Ascending aorta (tissue), 2 donors: ENCODE results near the gene MARCHF2. TPM values are rescaled to one million over a fixed set of nuclear protein-coding genes. Genes with fewer than 3 reads are reported as not detected.
A peak's percentile ranks its signal among the peaks of the same experiment; 100 is the strongest.
"Not testable (repeated sequence)": the region's sequence is repeated elsewhere in the genome, so short reads cannot be mapped to it uniquely, and the experiment has no call there.

Experiments used
- DNase-seq, 2 donors: peaks; one replicate each; pipeline ENCODE4 v3.0.0-alpha.2; 2019; ENCODE audit warnings: low spot score in 2 of 2
- H3K27ac ChIP-seq, 2 donors: fragments of 200-600 bp; sonication (generic); one replicate each; pipeline ENCODE4 v1.5.1; 2016 to 2017; ENCODE audit warnings: mild to moderate bottlenecking in 1 of 2
- H3K27me3 ChIP-seq: fragments of 200-600 bp; sonication (generic); one replicate; pipeline ENCODE4 v1.5.1; 2017
- H3K36me3 ChIP-seq, 2 donors: fragments of 200-600 bp; sonication (generic); one replicate each; pipeline ENCODE4 v1.5.1; 2016
- H3K4me1 ChIP-seq, 2 donors: fragments of 200-600 bp; sonication (generic); one replicate each; pipeline ENCODE4 v1.5.1; 2016 to 2017; ENCODE audit warnings: mild to moderate bottlenecking in 1 of 2
- H3K4me3 ChIP-seq, 2 donors: fragments of 200-600 bp; sonication (generic); one replicate each; pipeline ENCODE4 v1.5.1; 2016 to 2017; ENCODE audit warnings: mild to moderate bottlenecking in 1 of 2
- H3K9me3 ChIP-seq, 2 donors: fragments of 200-600 bp; sonication (generic); one replicate each; pipeline ENCODE4 v1.5.1; 2016
- CTCF ChIP-seq, 3 experiments: fragments of 200-600 bp in 2 of 3; fragments of 450-650 bp in 1 of 3; sonication (generic) in 2 of 3; IDR thresholded peaks; one replicate each; pipeline ENCODE4 v1.5.1; 2016 to 2019; ENCODE audit warnings: antibody characterized with exemption in 3 of 3, mild to moderate bottlenecking in 1 of 3, moderate library complexity in 1 of 3
- intact Hi-C: fragments of 100-400 bp; cut with DNase I; formaldehyde crosslinking; loops from one replicate; pipeline ENCODE4 v1.15.1; 2023
- total RNA-seq: library from RNA; depleted of rRNA; stranded (reverse); fragments of >200 nt; gene quantifications from one replicate; pipeline ENCODE4 v1.1.0, GENCODE V29; 2016

Gene MARCHF2
- total RNA-seq, 1 donor from 2014 or later, result 151 TPM

- Histone ChIP-seq H3K36me3 (peaks cover 0 to 9% of the 10 kb centered on the region in 2 donors), H3K27me3 (no peaks in the 10 kb centered on the region), H3K4me3 (peak overlapping the region; percentile 27 to 50), H3K4me1 (peaks cover 15 to 30% of the 10 kb centered on the region in 2 donors), H3K9me3 (no peaks in the 10 kb centered on the region), H3K27ac (peak overlapping the region; percentile 37 to 81)
- peak in 1 of 2 donors; percentile 93 for DNase-seq
- no peak for TF ChIP-seq CTCF (IDR thresholded peaks at IDR 0.05)
- intact Hi-C loops, result no loop called here
Observed at GRCh38 chr19:8367327-8368001, 45.6 kb upstream of the MARCHF2 start.

- Histone ChIP-seq H3K36me3 (peaks cover 0 to 28% of the 10 kb centered on the region in 2 donors), H3K27me3 (no peaks in the 10 kb centered on the region), H3K9me3 (no peaks in the 10 kb centered on the region), H3K27ac (peak overlapping the region in 1 of 2 donors; percentile 36), H3K4me1 (peaks cover 7 to 20% of the 10 kb centered on the region in 2 donors), H3K4me3 (no peak overlapping the region)
- TF ChIP-seq CTCF (IDR thresholded peaks at IDR 0.05), result no peak
- intact Hi-C loops, result no loop called here
- no peak for DNase-seq
Observed at GRCh38 chr19:8370176-8371010, 42.7 kb upstream of the MARCHF2 start.

GRCh38 chr19:8371011-8371804 is 41.9 kb upstream of the MARCHF2 start:
- no peak for DNase-seq

GRCh38 chr19:8373867-8374813 is 39.0 kb upstream of the MARCHF2 start:
- DNase-seq, result no peak
- Histone ChIP-seq H3K27me3 (no peaks in the 10 kb centered on the region), H3K4me3 (no peak overlapping the region), H3K27ac (no peak overlapping the region), H3K36me3 (peaks cover 0 to 28% of the 10 kb centered on the region in 2 donors), H3K9me3 (no peaks in the 10 kb centered on the region), H3K4me1 (no peaks in the 10 kb centered on the region)
- intact Hi-C loops, result no loop called here
- TF ChIP-seq CTCF (IDR thresholded peaks at IDR 0.05), result no peak

More at GRCh38 chr19:8371011-8371804, 41.9 kb upstream of the MARCHF2 start:
- Histone ChIP-seq H3K27me3 (no peaks in the 10 kb centered on the region), H3K9me3 (no peaks in the 10 kb centered on the region), H3K36me3 (peaks cover 0 to 28% of the 10 kb centered on the region in 2 donors), H3K27ac (peak overlapping the region in 1 of 2 donors; percentile 36), H3K4me3 (no peak overlapping the region), H3K4me1 (peaks cover 7 to 20% of the 10 kb centered on the region in 2 donors)
- no peak for TF ChIP-seq CTCF (IDR thresholded peaks at IDR 0.05)
- intact Hi-C loops, result no loop called here

- H3K27ac ChIP-seq, H3K27me3 ChIP-seq, H3K9me3 ChIP-seq, DNase-seq, H3K4me3 ChIP-seq, intact Hi-C loops, H3K4me1 ChIP-seq: not testable (repeated sequence)
- peaks cover 0 to 31% of the 10 kb centered on the region in 2 donors for H3K36me3 ChIP-seq
Observed at GRCh38 chr19:8375766-8376165, 37.3 kb upstream of the MARCHF2 start.

GRCh38 chr19:8376373-8376974 is 36.6 kb upstream of the MARCHF2 start:
- H3K27ac ChIP-seq, H3K4me1 ChIP-seq, H3K4me3 ChIP-seq, H3K27me3 ChIP-seq, H3K9me3 ChIP-seq, DNase-seq, intact Hi-C loops: not testable (repeated sequence)
- peaks cover 0 to 25% of the 10 kb centered on the region in 2 donors for H3K36me3 ChIP-seq
